GM18505 (cell line): Measurements from ENCODE around the gene BBS9.
"Not testable (repeated sequence)": the region's sequence is repeated elsewhere in the genome, so short reads cannot be mapped to it uniquely, and the experiment has no call there.

Source experiments
- ATAC-seq: cut with Tn5 transposase; IDR thresholded peaks from one replicate; pipeline ENCODE4 v1.9.1; 2021; ENCODE audit not compliant: unreplicated experiment
- POLR2A ChIP-seq: IDR thresholded peaks from 4 replicates; pipeline ENCODE4 v1.6.1; 2011; ENCODE audit warnings: borderline replicate concordance; ENCODE audit not compliant: insufficient read depth, insufficient read length; ENCODE audit errors: extremely low read depth

BBS9 gene

GRCh38 chr7:33511778-33512177, 382.4 kb downstream of the BBS9 start:
- ATAC-seq: no peak
- no peak for TF ChIP-seq POLR2A

- ATAC-seq: no peak
- no peak for TF ChIP-seq POLR2A
Observed at GRCh38 chr7:33516568-33516967, 387.2 kb downstream of the BBS9 start.

- no peak for TF ChIP-seq POLR2A
Observed at GRCh38 chr7:33517191-33517590, 387.8 kb downstream of the BBS9 start.

GRCh38 chr7:33527008-33527407, 397.6 kb downstream of the BBS9 start:
- ATAC-seq: not testable (repeated sequence)

More at GRCh38 chr7:33517191-33517590, 387.8 kb downstream of the BBS9 start:
- ATAC-seq: no peak

GRCh38 chr7:33527613-33528012, 398.2 kb downstream of the BBS9 start:
- not testable (repeated sequence) for ATAC-seq

GRCh38 chr7:33529070-33529469, 399.7 kb downstream of the BBS9 start:
- no peak for TF ChIP-seq POLR2A
- ATAC-seq: no peak

GRCh38 chr7:33530664-33531063, 401.3 kb downstream of the BBS9 start:
- TF ChIP-seq POLR2A: no peak
- ATAC-seq: no peak

GRCh38 chr7:33531888-33532287, 402.5 kb downstream of the BBS9 start:
- no peak for TF ChIP-seq POLR2A
- no peak for ATAC-seq

- no peak for ATAC-seq
Observed at GRCh38 chr7:33534833-33535232, 405.5 kb downstream of the BBS9 start.

GRCh38 chr7:33535989-33536388, 406.6 kb downstream of the BBS9 start:
- ATAC-seq: no peak
- no peak for TF ChIP-seq POLR2A

More at GRCh38 chr7:33534833-33535232, 405.5 kb downstream of the BBS9 start:
- no peak for TF ChIP-seq POLR2A

- no peak for TF ChIP-seq POLR2A
- no peak for ATAC-seq
Observed at GRCh38 chr7:33536398-33537103, 407.2 kb downstream of the BBS9 start.

- no peak for ATAC-seq
Observed at GRCh38 chr7:33537104-33537477, 407.7 kb downstream of the BBS9 start.

GRCh38 chr7:33539198-33539597, 409.8 kb downstream of the BBS9 start:
- no peak for ATAC-seq
- TF ChIP-seq POLR2A: no peak

More at GRCh38 chr7:33537104-33537477, 407.7 kb downstream of the BBS9 start:
- no peak for TF ChIP-seq POLR2A

GRCh38 chr7:33539659-33540400, 410.5 kb downstream of the BBS9 start:
- ATAC-seq: no peak
- TF ChIP-seq POLR2A: no peak
